HG03432 (cell line): ENCODE data around the gene LRIT1.

Experiments
- ATAC-seq: cut with Tn5 transposase; IDR thresholded peaks from one replicate; pipeline ENCODE4 v1.9.1; 2021; ENCODE audit warnings: mild to moderate bottlenecking, moderate library complexity; ENCODE audit not compliant: unreplicated experiment

LRIT1 gene

DNA sequence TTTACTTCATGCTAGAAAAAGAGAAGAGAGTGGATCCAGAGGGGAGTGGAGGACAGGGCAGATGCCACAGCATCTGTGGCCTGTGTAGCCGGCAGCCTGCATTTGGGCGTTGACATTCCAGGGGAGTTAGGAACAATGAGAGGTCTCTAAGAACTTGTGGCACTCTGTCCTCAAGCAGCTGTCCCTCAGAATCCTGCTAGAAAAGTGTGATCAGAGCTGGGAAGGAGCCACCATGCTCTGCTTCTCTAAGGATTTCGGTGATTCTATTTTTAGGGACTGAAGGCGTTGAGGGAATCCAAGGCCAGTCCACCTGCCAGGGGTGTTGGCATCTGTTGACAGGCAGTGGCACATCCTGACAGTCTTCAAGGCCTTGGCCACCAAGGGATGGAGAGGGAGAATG, 23.6 kb downstream of the LRIT1 start:
- no peak for ATAC-seq

DNA sequence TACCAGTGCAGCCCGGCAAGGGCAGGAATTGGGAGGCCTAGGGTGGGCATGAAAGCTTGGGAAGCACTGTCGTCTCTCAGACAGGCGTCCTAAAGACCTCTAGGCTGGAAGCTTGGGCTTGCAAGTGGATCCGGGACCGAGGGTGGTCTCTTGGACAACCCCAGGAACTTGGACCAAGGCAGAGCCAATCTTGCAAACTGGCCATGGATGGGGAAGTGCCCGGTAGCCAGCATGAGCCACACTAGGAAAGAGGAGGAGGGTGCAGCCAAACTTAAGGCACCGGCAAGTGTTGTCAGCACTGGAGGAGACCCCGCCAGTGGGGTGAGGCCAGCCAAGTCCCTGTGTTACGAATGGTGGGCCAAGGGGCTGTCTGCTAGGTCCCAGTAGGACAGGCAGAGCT, 24.5 kb downstream of the LRIT1 start:
- no peak for ATAC-seq

DNA sequence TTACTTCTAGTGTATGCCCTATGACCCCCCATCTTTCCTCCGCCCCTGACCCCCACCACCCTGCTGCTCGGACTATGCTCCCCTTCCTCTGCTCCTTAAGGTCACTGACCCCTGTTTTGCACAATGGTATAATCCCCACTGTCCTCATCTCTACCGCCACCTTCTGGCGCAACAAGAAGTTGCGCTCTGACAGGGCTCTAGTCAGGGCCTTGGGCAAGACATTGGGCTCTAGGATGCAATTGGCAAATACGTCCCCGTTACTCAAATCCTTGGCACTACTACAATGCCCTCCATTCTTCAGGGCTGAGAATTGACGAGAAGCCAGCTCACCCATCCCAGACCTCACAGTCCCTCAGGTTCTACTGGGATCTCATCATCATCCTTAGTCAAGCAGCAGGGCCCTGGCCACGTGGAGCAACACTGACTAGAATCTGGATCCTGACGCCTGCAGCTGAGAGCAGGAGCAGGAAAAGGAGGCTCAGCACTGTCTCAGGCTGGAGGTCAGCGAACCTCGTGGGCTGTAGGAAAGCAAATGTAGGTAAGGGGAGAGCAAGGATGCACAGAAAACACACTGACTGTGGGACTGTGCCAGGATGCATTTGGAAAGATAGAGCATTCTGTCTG, 26.6 kb downstream of the LRIT1 start:
- ATAC-seq = peak; percentile 88

DNA sequence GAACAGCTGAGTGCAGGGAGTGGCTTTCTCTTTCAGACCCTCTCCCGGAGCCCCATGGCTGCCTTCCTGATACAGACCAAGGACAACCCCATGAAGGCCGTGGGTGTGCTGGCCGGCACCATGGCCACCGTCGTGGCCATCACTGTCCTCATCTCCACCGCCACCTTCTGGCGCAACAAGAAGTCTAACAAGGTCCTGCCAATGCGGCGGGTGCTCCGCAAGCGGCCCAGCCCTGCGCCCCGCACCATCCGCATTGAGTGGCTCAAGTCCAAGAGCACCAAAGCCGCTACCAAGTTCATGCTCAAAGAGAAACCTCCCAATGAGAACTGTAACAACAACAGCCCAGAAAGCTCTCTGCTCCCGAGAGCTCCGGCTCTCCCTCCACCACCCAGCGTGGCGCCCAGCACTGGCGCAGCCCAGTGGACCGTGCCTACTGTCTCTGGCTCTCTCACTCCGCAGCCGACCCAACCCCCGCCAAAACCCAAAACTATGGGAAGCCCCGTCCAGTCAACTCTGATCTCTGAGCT, 27.2 kb downstream of the LRIT1 start:
- ATAC-seq = peak; percentile 7

DNA sequence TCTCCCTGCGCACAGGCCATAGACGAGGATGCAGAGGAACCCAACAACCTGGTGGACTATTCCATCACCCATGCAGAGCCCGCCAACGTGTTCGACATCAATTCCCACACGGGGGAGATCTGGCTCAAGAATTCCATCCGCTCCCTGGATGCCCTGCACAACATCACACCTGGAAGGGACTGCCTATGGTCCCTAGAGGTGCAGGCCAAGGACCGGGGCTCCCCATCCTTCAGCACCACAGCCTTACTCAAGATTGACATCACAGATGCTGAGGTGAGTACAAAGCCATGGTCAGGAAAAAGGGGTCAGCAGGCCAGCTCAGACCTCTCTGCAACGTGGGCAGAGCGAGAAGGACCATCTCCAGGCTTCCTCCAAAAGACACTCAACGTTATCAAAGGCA, 28.3 kb downstream of the LRIT1 start:
- no peak for ATAC-seq

DNA sequence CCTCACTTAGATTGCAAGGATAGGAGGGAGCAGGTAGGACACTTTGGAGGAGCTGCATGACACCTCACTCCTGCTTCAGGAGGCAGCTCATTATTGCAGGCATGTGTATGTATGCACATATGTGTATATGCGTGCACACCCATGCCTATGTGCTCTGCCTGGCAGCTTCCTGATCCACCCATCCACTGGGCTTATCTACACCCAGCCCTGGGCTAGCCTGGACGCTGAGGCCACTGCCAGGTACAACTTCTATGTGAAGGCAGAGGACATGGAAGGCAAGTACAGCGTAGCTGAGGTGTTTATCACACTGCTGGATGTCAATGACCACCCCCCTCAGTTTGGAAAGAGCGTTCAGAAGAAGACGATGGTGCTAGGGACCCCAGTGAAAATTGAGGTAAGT, 29.3 kb downstream of the LRIT1 start:
- ATAC-seq = no peak

DNA sequence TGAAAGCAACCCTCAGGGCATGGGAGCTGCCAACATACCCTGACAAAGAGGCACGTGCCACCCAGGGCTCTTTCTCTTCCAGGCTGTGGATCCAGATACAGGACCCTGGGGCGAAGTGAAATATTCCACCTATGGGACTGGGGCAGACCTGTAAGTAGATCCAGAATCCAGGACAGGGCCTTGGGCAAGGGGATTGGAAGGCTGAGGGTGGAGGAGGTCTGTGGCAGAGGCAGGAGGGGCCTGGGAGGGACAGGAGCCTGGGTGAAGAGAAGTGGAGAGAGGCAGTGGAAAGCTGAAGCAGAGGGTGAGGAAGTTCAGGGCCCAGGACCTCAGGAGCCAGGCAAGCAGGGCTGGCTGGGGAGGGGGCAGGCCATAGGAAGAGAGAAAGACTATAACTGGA, 29.8 kb downstream of the LRIT1 start:
- ATAC-seq = no peak

DNA sequence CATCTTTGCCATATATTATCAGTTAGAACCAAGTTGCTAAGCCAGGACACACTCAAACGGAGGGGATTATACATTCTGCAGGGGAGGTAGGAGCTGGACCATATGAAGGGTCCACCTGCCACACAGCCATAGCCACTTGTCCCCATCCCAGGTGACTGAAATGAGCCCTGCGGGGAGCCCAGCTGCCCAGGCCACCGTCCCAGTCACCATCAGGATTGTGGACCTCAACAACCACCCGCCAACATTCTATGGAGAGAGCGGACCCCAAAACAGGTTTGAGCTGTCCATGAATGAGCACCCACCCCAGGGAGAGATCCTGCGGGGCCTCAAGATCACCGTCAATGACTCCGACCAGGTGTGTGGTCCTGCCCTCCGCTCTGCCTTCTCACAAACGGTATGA, 33.3 kb downstream of the LRIT1 start:
- no peak for ATAC-seq

DNA sequence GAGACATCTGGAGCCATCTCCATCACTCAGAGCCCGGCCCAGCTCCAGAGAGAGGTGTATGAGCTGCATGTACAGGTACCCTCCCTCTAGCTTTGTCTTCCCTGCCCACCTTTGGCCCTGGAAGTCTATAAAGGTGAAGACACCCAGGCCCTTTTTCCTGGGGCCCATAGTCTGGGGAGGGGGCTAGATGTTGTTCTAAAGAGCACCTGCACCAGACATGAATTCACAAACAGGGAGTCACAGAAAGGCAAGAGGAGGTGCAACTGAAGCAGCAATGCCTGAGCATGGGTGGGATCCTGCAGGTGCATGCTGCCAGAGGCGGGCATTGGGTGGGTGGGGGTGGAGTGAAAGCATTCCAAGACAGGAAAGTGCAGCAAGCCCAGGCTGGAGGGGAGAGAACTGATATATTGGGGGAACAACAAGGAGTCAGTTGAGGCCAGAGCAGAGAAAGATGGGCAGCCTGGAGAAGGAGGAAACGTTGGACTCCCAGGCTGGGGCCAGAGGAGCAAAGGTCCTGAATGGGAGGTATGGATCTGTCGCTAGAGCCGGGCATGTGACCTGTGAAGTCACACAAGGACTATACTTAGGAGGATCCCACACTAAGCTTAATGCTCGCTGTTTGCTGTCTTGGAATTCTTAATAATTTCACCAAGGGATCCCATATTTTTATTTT, 35.4 kb downstream of the LRIT1 start:
- no peak for ATAC-seq

DNA sequence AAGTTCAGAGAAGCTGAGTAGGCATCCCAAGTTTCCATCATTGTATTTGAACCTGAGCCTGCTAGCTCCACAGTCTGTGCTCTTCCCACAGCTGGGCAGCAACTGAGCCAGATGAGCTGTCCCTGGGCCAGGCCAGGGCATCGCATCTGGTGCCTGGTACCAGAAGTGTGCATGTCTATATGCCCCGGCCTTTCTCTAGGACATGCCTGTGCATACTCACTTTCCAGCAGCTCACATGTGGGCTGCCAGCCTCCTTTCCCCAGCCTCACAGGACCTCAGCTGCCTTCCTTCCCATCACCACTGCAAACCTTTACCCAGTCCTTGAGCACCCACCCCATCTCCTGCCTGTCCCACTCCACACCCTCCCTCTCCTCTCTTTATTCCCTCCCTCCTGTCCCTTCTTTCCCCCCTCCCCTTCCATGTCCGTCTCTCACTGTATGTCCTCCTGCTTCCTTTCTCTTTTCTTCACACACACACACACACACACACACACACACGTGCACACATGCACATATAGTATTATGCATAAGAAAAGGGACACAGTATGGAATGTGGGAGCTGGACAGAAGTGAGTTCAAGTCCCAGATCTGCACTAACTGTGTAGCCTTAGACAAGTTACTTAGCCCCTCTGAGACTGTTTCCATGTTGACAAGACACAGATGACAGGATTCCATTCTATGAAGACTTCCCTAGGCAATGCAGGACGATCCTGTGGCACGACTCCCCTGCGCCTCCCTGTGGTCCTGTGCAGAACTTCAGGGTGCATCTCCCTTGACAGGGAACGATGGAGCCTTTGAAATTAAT, 36.1 kb downstream of the LRIT1 start:
- ATAC-seq = peak; percentile 80

DNA sequence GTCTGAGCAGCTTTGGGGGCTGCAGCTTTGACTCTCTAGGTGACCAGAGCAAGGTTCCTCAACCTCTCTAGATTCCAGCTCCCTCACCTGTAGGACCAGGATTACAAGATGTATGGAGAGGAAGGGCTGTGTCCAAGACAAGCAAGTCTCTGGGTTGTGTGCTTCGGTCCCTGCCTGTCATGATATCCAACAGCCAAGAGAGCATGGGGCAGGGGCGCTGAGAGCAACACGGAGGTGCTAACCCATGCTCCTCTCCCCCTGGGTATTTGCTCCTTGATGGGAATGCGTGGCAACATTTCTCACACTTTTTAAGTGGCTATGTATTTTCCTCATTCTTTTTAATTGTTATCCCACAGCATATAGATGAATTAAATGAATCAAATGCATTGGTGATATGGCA, 36.7 kb downstream of the LRIT1 start:
- no peak for ATAC-seq

DNA sequence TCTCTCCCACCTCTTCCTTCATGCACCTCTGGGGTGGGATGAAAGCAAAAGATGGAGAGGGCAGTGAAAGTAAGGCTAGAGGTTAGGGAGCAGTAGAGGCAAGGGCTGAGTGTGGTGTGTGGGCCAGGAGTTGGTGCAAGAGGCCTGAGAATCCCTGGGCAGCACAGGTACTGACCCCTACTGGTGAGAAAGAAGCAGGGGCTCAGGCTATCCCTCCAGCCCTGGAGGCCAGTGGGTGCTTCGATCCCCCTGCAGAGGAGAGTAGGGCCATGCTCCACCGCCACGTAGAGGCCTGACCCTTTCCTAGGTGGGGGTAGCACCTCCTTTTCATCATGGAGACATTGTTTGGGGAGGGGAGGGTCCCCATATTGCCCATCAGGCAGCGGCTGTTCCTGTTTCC, 37.2 kb downstream of the LRIT1 start:
- ATAC-seq = peak; percentile 68

DNA sequence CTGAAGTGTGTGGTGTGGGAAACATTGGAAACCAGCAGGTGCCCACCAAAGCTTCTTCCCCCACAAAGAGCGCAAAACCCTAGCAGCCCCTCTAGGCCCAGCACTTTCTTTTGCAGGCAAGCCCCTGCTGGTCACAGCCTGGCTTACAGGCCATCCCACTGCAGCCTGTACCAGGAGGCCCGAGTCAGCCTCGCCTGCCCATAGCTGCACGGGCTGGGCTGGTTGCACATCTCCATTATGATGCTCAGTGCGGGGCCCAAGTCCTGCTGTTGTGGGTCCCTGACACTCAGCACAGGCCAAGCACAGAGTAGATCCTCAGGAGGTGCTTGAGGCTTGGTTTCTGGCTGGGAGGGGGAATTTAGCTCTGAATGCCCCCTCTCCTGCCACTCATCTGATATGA, 39.0 kb downstream of the LRIT1 start:
- no peak for ATAC-seq

DNA sequence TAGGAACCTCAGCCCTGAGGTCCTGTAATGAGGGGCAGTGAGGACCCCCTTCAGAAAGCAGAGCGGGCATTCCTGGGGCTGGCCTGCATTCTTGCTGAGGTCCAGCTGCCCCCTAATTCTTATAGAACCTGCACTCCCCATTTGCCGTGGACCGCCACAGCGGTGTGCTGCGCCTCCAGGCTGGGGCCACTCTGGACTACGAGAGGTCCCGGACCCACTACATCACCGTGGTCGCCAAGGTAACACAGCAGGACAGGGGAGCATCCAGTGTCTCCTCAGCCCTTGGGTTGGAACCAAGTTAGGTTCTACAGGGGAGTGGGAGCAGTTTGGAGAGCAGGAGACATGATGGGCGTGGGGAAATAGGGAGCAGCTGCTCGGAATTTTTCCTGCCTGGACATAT, 39.7 kb downstream of the LRIT1 start:
- ATAC-seq = no peak

DNA sequence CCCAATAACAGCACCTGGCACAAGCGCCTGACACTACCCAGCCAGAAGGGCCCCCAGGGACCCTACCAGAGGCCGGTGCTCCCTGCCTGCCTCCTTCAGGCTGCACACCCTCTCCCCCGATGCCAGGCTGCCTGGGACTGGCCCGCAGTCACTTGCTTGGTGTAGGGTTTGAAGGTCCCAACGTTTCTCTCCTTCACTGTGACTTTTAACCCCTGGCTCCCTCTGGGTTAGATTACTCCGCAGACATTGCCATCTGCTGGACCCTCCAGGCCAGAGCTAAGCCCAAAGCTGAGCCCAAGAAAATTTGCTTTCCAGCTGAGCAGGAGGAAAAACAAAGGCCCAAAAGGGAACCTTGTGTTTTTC, 40.1 kb downstream of the LRIT1 start:
- ATAC-seq = no peak

DNA sequence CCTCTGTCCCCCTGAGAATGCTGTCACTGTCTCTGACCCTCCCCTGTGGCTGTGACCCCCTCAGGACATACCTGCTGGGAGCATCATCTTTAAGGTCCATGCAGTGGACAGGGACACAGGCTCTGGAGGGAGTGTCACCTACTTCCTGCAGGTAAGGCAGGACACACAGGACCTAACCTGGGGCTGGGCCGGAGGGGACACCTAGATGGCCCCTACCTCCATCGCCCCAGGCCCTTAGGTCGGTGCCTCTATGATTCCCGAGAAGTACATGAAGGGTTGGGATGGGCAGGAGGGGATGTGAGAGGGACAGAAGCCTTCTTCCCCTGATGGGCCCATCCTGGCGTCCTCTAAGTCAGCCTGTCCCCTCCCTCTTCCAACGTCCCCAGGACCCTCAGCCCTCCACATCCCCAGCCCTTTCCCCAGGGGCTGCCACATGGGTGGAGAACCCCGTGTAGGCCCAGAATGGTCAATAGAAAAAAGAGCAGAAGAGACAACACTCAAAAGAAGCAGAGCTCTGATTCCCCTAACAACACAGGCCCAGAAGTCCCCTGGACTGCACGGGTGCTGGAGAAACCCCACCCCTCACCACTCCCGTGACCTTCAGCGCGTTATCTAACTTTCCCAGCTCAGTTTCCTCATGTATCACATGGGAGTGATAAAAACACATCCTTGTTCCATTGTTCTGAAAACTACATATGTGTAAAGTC, 40.7 kb downstream of the LRIT1 start:
- no peak for ATAC-seq

DNA sequence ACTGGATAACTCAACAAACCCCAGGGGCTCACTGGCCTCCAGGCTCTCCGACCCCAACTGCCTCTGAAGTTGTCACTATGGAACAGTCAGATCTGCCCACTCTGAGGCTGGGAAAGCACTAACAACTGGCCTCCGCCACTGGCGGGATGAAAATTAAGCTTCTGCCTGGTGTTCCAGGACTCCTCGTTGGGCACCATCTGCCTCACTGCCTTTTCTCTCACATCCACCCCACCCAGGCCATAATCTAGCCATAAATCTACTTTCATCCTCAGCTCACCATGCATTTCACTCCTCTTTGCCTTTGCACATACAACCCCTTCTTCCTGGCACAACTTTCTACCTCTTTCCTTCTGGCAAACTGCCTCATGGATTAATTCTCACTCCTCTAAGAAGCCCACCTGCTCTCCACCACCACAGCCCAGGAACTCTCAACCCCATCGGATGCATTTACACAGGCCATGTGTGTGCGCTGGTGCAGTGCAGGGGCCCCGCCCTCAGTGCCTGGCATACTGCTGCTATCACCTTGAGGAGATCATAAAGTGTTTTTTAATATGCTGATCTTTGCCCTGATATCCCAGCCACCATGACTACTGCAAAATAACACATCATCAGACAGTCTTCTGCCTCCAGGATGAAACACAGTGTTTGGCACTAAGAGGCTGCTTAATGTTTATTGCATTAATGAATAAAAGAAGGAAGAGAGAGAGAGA, 43.0 kb downstream of the LRIT1 start:
- ATAC-seq = no peak

DNA sequence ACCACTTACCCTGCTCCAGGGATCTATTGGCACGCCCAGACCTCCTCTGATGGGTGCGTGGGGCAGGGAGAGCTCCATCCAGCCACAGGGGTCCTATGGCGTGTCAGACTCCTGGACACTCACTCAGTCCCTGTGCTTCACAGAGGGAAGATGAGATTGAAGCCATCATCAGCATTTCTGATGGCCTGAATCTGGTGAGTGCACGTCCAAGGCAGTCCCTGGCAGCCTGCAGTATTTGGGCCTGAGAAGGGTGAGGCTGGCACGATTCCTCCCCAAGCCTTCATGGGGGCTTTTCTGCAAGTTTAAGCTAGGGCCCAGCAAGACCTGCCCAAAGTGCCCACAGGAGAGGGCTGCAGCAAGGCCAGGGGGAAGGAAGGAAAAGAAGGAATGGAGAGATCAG, 43.7 kb downstream of the LRIT1 start:
- ATAC-seq = no peak

DNA sequence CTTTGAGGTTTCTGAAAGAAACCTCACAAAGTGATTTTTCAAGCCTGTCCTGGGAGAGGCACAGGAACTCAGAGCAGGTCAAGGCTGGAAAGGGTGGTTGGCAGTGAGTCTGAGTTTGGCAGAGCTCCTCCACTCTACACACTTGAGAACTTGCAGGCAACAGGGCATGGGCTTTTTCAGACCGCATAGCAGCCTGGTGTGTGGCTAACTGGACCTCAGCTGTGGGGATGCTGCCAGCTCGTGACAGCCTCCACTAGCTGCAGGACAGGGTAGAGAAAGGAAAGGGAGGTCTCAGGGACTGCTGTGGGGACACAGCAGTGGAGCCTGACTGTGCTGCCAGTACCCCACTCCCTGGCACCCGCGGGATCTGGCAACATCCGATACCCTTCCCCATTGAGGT, 44.4 kb downstream of the LRIT1 start:
- ATAC-seq = no peak

DNA sequence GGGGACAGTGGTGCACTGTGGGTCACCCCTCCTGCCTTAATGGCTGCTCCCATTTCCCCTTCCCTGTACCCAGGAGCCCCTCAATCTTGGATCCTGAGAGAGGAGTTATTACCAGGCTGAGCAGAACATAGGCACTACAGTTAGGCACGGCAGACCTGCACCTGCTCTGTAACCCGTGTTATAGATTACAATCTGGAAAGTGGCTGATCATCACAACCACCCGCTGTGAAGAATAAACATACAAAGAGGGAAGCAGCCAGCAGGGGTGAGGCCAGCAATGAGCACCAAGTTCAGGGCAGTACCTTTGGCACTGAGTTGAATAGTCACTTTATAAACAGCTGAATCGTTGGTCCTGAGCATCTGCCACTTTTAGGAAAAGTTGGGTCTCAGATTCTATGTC, 45.3 kb downstream of the LRIT1 start:
- no peak for ATAC-seq
